Kidney epithelial cell (primary cell): Measurements from ENCODE around the gene SHISA9. TPM values are rescaled to one million over a fixed set of nuclear protein-coding genes. Genes with fewer than 3 reads are reported as not detected.

ENCODE experiments used
- DNase-seq: peaks from one replicate; pipeline ENCODE4 v3.0.0-alpha.2; 2010; ENCODE audit warnings: low read depth
- H3K27me3 ChIP-seq: 2 replicates; pipeline ENCODE4 v1.6.0; 2011; ENCODE audit warnings: low read length; ENCODE audit not compliant: control insufficient read depth, insufficient read depth
- H3K36me3 ChIP-seq: 2 replicates; pipeline ENCODE4 v1.5.1; 2011; ENCODE audit warnings: low read length; ENCODE audit not compliant: control insufficient read depth, insufficient read depth
- H3K4me3 ChIP-seq: 2 replicates; pipeline ENCODE4 v1.5.1; 2011; ENCODE audit warnings: low read depth, mild to moderate bottlenecking, control low read depth, low read length
- total RNA-seq: library from RNA; depleted of rRNA; stranded (reverse); fragments of >200 nt; gene quantifications from 2 replicates; pipeline ENCODE4 v1.2.3, GENCODE V29; 2015
- TF ChIP-seq, protein P1 (sequence below): IDR thresholded peaks from 2 replicates; pipeline ENCODE4 v1.5.1; 2011; ENCODE audit warnings: mild to moderate bottlenecking, moderate library complexity, low read length, control low read depth, inconsistent platforms; ENCODE audit not compliant: insufficient read depth, poor library complexity, severe bottlenecking

SHISA9 gene
- total RNA-seq, 1 donor from 2014 or later, result 32.8 TPM

DNA sequence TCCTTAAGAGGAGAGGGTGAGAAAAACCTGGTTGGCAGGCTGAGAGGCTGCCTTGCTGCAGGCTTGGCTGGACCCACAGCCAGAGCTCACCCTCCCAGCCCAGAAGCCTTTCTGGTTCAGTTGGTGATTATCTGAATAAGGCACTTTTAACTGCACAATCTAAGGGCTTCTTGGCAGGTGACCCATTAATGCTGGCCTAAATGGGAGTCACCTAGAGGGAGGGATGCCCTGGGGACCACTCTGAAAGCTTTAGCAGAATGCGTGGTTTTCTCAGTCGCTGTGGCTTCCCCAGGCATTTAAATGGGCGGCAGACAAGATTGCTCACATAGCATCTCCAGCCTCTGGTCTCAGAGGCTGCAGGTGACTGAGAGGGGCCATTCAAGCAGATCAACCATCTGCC is 33.2 kb upstream of the SHISA9 start:
- TF ChIP-seq, protein P1, sequence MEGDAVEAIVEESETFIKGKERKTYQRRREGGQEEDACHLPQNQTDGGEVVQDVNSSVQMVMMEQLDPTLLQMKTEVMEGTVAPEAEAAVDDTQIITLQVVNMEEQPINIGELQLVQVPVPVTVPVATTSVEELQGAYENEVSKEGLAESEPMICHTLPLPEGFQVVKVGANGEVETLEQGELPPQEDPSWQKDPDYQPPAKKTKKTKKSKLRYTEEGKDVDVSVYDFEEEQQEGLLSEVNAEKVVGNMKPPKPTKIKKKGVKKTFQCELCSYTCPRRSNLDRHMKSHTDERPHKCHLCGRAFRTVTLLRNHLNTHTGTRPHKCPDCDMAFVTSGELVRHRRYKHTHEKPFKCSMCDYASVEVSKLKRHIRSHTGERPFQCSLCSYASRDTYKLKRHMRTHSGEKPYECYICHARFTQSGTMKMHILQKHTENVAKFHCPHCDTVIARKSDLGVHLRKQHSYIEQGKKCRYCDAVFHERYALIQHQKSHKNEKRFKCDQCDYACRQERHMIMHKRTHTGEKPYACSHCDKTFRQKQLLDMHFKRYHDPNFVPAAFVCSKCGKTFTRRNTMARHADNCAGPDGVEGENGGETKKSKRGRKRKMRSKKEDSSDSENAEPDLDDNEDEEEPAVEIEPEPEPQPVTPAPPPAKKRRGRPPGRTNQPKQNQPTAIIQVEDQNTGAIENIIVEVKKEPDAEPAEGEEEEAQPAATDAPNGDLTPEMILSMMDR, result no peak
- H3K4me3 ChIP-seq, result no peak overlapping the region
- H3K36me3 ChIP-seq, result no peaks in the 10 kb centered on the region
- H3K27me3 ChIP-seq, result no peaks in the 10 kb centered on the region
- DNase-seq, result no peak

DNA sequence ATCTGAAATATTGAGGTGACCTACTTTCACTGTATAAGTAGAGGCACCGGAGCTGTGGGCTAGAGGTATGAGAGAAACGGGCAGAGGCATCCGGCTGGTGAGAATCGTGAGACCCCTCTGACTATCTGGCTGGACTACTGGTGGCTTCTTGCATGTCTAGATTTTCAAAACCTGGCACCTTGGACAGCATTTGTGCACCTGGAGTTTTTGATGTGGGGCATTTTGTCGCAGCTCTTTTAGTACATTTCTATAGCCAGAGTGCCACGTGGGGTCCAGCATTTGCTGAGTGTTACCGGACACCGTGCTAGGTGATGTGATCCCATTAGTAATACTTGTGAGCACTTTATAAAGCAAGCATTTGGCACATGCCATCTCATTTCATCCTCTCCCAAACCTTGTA is 32.6 kb upstream of the SHISA9 start:
- Histone ChIP-seq H3K36me3 (no peaks in the 10 kb centered on the region), H3K4me3 (no peak overlapping the region), H3K27me3 (no peaks in the 10 kb centered on the region)
- DNase-seq, result no peak
- TF ChIP-seq, protein P1, result no peak

DNA sequence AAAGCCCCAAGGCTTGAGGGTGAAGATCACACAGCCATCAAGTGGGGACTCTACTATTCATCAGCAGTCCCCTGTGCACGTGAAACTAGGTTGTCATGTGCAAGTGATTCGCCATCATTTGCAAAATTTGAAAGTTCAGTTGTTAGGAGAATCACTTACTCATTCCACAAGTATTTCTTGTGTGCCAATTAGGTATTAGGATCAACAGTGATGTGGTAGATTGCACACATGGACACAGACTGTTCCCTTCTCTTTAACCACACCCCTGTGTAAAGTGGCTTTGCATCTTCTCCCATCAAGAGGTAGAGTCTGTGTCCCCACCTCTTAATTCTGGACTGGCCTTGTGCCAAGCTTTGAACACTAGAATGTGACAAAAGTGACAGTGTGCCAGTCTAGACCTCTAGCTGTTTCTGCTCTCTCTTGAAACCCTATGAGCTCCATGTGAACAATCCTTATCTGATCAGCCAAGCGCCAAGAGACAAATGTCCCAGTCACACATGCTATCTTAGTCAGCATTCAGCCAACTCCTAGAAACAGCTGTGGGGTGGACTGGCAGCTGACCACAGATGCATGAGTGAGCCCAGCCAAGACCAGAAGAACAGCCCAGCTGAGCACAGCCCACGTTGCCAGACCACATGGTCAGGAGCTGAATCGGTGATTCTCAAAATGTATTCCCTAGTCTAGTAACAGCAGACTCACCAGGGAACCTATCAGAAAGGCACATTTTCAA is 31.5 kb upstream of the SHISA9 start:
- Histone ChIP-seq H3K36me3 (no peaks in the 10 kb centered on the region), H3K27me3 (no peaks in the 10 kb centered on the region), H3K4me3 (no peak overlapping the region)
- DNase-seq, result peak; percentile 10
- TF ChIP-seq, protein P1, result no peak

DNA sequence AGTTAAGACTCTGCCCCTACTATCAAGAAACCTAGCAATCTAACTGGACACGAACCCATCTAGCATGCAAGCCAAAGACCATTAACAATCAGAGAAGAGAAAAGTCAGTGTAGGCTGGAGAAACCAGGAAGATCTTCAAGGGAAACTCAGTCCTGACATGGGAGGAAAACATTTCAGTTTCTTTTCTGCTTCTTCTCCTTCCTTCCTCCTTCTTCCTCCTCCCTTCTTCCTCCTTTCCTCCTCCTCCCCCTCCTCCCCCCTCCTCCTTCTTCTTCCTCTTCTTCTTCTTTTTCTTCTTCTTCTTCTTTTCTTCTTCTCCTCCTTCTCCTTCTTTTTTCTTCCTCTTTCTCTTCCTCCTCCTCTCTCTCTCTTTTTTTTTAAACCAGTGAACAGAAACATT is 29.6 kb upstream of the SHISA9 start:
- no peaks in the 10 kb centered on the region for H3K27me3 ChIP-seq
- TF ChIP-seq, protein P1, result no peak
- no peak overlapping the region for H3K4me3 ChIP-seq
- DNase-seq, result no peak
- H3K36me3 ChIP-seq, result no peaks in the 10 kb centered on the region

DNA sequence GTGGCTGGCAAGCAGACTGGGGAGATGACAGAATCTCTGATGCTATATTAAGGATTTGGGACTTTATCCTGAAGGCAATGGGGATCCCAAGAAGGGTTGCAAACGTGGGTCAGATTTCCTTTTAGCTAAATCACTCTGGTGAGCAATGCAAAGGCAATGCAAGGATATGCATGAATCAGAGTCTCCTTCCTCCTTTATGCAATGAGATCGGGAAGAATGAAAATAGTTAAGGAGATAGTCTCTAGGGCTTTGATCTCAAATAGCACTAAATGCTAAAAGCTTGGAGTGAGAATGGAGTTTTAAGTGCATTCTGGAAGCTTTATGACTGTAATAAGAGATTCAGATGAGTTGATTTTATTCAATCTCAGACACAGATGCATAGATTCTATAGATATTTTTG is 27.2 kb upstream of the SHISA9 start:
- TF ChIP-seq, protein P1, result no peak
- H3K4me3 ChIP-seq, result no peak overlapping the region
- H3K27me3 ChIP-seq, result no peaks in the 10 kb centered on the region
- DNase-seq, result peak; percentile 44
- no peaks in the 10 kb centered on the region for H3K36me3 ChIP-seq

DNA sequence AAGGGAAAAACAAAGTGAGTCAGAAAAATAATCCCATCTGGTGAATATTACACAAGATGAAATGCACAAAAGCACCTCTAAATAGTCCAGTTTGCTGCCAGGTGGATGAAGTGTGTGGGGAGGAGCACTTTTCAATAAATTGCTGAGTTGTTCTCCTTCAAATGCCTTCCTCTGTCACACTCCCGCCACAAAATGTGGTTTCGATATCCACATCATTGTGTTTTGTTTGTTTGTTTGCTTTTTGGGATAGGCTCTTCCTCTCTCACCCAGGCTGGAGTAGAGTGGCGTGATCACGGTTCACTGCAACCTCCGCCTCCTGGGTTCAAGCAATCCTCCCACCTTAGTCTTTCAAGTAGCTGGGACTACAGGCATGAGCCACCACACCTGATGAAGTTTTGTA is 24.6 kb upstream of the SHISA9 start:
- H3K36me3 ChIP-seq, result no peaks in the 10 kb centered on the region
- DNase-seq, result no peak

More for the DNA sequence above, 24.6 kb upstream of the SHISA9 start:
- no peak overlapping the region for H3K4me3 ChIP-seq
- TF ChIP-seq, protein P1, result no peak
- no peaks in the 10 kb centered on the region for H3K27me3 ChIP-seq
